SK-N-SH (cell line): ENCODE results near the gene SPSB1. TPM values are rescaled to one million over a fixed set of nuclear protein-coding genes. Genes with fewer than 3 reads are reported as not detected.

Experiments used
- CTCF ChIA-PET: fragments of 300-600, 350-600 bp; formaldehyde crosslinking; extraction: SDS; loops from one replicate; lab custom pipeline; 2021; lab: Yijun Ruan, JAX
- POLR2A ChIA-PET: fragments of 350-600 bp; sonication (Branson Sonifier 250); formaldehyde crosslinking; extraction: SDS; loops from one replicate; lab custom pipeline; 2020; ENCODE audit warnings: antibody characterized with exemption, inconsistent platforms; lab: Yijun Ruan, JAX
- DNase-seq: peaks from one replicate; pipeline ENCODE4 v3.0.0; 2012
- H2AFZ ChIP-seq: fragments of 200-600 bp; sonication (generic); 2 replicates; pipeline ENCODE4 v1.8.1; 2016; ENCODE audit warnings: antibody characterized with exemption, mild to moderate bottlenecking, low read depth
- H3F3A ChIP-seq: fragments of 200-600 bp; sonication (generic); replicated peaks from 2 replicates; pipeline ENCODE3; 2016; ENCODE audit warnings: antibody characterized with exemption, mild to moderate bottlenecking; ENCODE audit not compliant: insufficient read depth
- H3K27ac ChIP-seq, 2 experiments: fragments of 200-500 bp in 1 of 2; fragments of 200-600 bp in 1 of 2; sonication (Bioruptor generic) in 1 of 2; sonication (generic), shearing (Covaris generic) in 1 of 2; 2 replicates each; pipeline versions ENCODE4 v1.5.1 to v1.6.1; 2014 to 2016; ENCODE audit warnings: low read depth in 2 of 2, inconsistent platforms in 1 of 2, low read length in 1 of 2, mild to moderate bottlenecking in 1 of 2, mixed read lengths in 1 of 2
- H3K27me3 ChIP-seq: fragments of 200-600 bp; sonication (generic), shearing (Covaris generic); 2 replicates; pipeline ENCODE4 v1.6.1; 2016; ENCODE audit warnings: mixed run types; ENCODE audit not compliant: insufficient read depth
- H3K36me3 ChIP-seq, 2 experiments: fragments of 200-500 bp in 1 of 2; fragments of 200-600 bp in 1 of 2; sonication (Bioruptor generic) in 1 of 2; sonication (generic) in 1 of 2; replicated peaks in 1 of 2; 2 replicates each; pipeline versions ENCODE3 to v1.5.1; 2014 to 2016; ENCODE audit warnings: low read length in 1 of 2, mild to moderate bottlenecking in 1 of 2; ENCODE audit not compliant: insufficient read depth in 2 of 2, control insufficient read depth in 1 of 2
- H3K4me1 ChIP-seq, 2 experiments: fragments of 200-500 bp in 1 of 2; fragments of 200-600 bp in 1 of 2; sonication (Bioruptor generic) in 1 of 2; sonication (generic), shearing (Covaris generic) in 1 of 2; 2 replicates each; pipeline versions ENCODE4 v1.5.1 to v1.6.1; 2014 to 2016; ENCODE audit warnings: low read depth in 1 of 2, low read length in 1 of 2, mixed run types in 1 of 2; ENCODE audit not compliant: insufficient read depth in 2 of 2, control insufficient read depth in 1 of 2
- H3K4me2 ChIP-seq: fragments of 200-600 bp; sonication (generic), shearing (Covaris generic); 2 replicates; pipeline ENCODE4 v1.6.1; 2017; ENCODE audit warnings: mixed run types
- H3K4me3 ChIP-seq, 2 experiments: fragments of 200-500 bp in 1 of 2; fragments of 200-600 bp in 1 of 2; sonication (Bioruptor generic) in 1 of 2; sonication (generic), shearing (Covaris generic) in 1 of 2; 2 replicates each; pipeline versions ENCODE4 v1.5.1 to v1.8.1; 2014 to 2016; ENCODE audit warnings: low read depth in 2 of 2, inconsistent platforms in 1 of 2, low read length in 1 of 2, mild to moderate bottlenecking in 1 of 2, mixed read lengths in 1 of 2, moderate library complexity in 1 of 2
- H3K79me2 ChIP-seq: fragments of 200-600 bp; sonication (generic); 2 replicates; pipeline ENCODE4 v1.8.1; 2017; ENCODE audit warnings: mild to moderate bottlenecking; ENCODE audit not compliant: insufficient read depth
- H3K9ac ChIP-seq: fragments of 200-600 bp; sonication (generic); 2 replicates; pipeline ENCODE4 v1.6.1; 2017; ENCODE audit warnings: mixed run types
- H3K9me2 ChIP-seq: fragments of 200-600 bp; sonication (generic); 2 replicates; pipeline ENCODE4 v1.6.1; 2017; ENCODE audit warnings: mixed run types
- H3K9me3 ChIP-seq: fragments of 200-600 bp; sonication (generic); 2 replicates; pipeline ENCODE4 v1.6.1; 2017; ENCODE audit warnings: mixed run types, mild to moderate bottlenecking, moderate library complexity
- H4K20me1 ChIP-seq: fragments of 200-600 bp; sonication (generic); 2 replicates; pipeline ENCODE4 v1.6.1; 2017; ENCODE audit warnings: mild to moderate bottlenecking, mixed run types; ENCODE audit not compliant: insufficient read depth
- CHD2 ChIP-seq: fragments of 150-350 bp; IDR thresholded peaks from 2 replicates; pipeline ENCODE4 v1.6.1; 2018; ENCODE audit warnings: low read length; ENCODE audit not compliant: partially characterized antibody
- CTCF ChIP-seq: fragments of 200-600 bp; sonication (generic); IDR thresholded peaks from 2 replicates; pipeline ENCODE4 v1.6.1; 2017; ENCODE audit warnings: antibody characterized with exemption, mild to moderate bottlenecking, moderate library complexity
- ELF1 ChIP-seq: IDR thresholded peaks from 2 replicates; pipeline ENCODE4 v1.4.0; 2012
- EZH2phosphoT487 ChIP-seq: fragments of 200-600 bp; sonication (generic); IDR thresholded peaks from 2 replicates; pipeline ENCODE4 v1.6.1; 2017; ENCODE audit warnings: low read depth, mixed run types, mild to moderate bottlenecking, antibody characterized with exemption, moderate library complexity, borderline replicate concordance
- FOSL2 ChIP-seq: IDR thresholded peaks from 2 replicates; pipeline ENCODE4 v1.4.0; 2012; ENCODE audit warnings: low read depth, mild to moderate bottlenecking, moderate library complexity, borderline replicate concordance
- FOXM1 ChIP-seq: IDR thresholded peaks from 2 replicates; pipeline ENCODE4 v1.4.0; 2012; ENCODE audit warnings: low read depth, mild to moderate bottlenecking
- GABPA ChIP-seq: IDR thresholded peaks from 2 replicates; pipeline ENCODE4 v1.4.0; 2012; ENCODE audit warnings: low read depth, mild to moderate bottlenecking
- IRF3 ChIP-seq: fragments of 150-350 bp; IDR thresholded peaks from 2 replicates; pipeline ENCODE4 v1.6.1; 2016; ENCODE audit warnings: mild to moderate bottlenecking, low read depth, low read length
- MAX ChIP-seq: IDR thresholded peaks from 2 replicates; pipeline ENCODE4 v1.4.0; 2012; ENCODE audit warnings: low read depth
- MXI1 ChIP-seq: IDR thresholded peaks from 2 replicates; pipeline ENCODE4 v1.6.1; 2012; ENCODE audit warnings: mild to moderate bottlenecking, low read depth, low read length, improper control_type of control experiment
- NRF1 ChIP-seq: IDR thresholded peaks from 2 replicates; pipeline ENCODE4 v1.6.1; 2012; ENCODE audit warnings: low read depth, mild to moderate bottlenecking, low read length
- RAD21 ChIP-seq: IDR thresholded peaks from 2 replicates; pipeline ENCODE4 v1.6.1; 2012; ENCODE audit warnings: mild to moderate bottlenecking, low read length
- RCOR1 ChIP-seq: fragments of 150-350 bp; IDR thresholded peaks from 2 replicates; pipeline ENCODE4 v1.6.1; 2017; ENCODE audit warnings: antibody characterized with exemption, low read length
- RFX5 ChIP-seq: IDR thresholded peaks from 2 replicates; pipeline ENCODE4 v1.6.1; 2012; ENCODE audit warnings: mild to moderate bottlenecking, improper control_type of control experiment, low read length
- RXRA ChIP-seq: IDR thresholded peaks from 2 replicates; pipeline ENCODE4 v1.4.0; 2012; ENCODE audit warnings: low read depth, mild to moderate bottlenecking, borderline replicate concordance
- USF2 ChIP-seq: fragments of 150-350 bp; IDR thresholded peaks from 2 replicates; pipeline ENCODE4 v1.6.1; 2017; ENCODE audit warnings: antibody characterized with exemption, low read length, low read depth, borderline replicate concordance
- YY1 ChIP-seq: IDR thresholded peaks from 2 replicates; pipeline ENCODE4 v1.4.0; 2012; ENCODE audit warnings: low read depth, mild to moderate bottlenecking
- ZBTB33 ChIP-seq: IDR thresholded peaks from 2 replicates; pipeline ENCODE4 v1.4.0; 2012; ENCODE audit warnings: low read depth, borderline replicate concordance
- WGBS: methylation state at CpG from one replicate; pipeline ENCODE4 v1.1.6; 2017; ENCODE audit warnings: low lambda C conversion rate; 5-methylcytosine and 5-hydroxymethylcytosine counted together
- polyA plus RNA-seq, 3 experiments: library from polyadenylated mRNA; depleted of rRNA; stranded (reverse); fragments of >200 nt; gene quantifications; 2 replicates each; pipeline ENCODE4 v1.2.3, GENCODE V29; 2012

Gene SPSB1
- polyA plus RNA-seq, 1 of the 3 experiments (the other 2 are of a cell fraction): 9.2 TPM

- Histone ChIP-seq H3K4me1 (peaks cover 0 to 10% of the 10 kb centered on the region in 2 experiments; a peak in 1 of 4 replicates), H4K20me1 (no peaks in the 10 kb centered on the region), H3K9ac (no peak overlapping the region), H3F3A (no peaks in the 10 kb centered on the region), H3K27me3 (no peaks in the 10 kb centered on the region), H3K4me2 (no peak overlapping the region), H3K27ac (no peak overlapping the region), H3K9me3 (no peaks in the 10 kb centered on the region), H3K79me2 (no peaks in the 10 kb centered on the region), H3K36me3 (no peaks in the 10 kb centered on the region), H2AFZ (no peak overlapping the region), H3K9me2 (no peaks in the 10 kb centered on the region), H3K4me3 (no peak overlapping the region)
- CTCF ChIA-PET: no interaction called here
- no peak for DNase-seq
- WGBS: 84% methylated on average over 5 of the region's 6 CpGs
- POLR2A ChIA-PET: no interaction called here
- TF ChIP-seq RXRA: no peak
- no peak for TF ChIP-seq IRF3
- TF ChIP-seq FOSL2: no peak
- TF ChIP-seq CHD2: no peak
- no peak for TF ChIP-seq RCOR1
- no peak for TF ChIP-seq EZH2phosphoT487
- no peak for TF ChIP-seq MAX
- TF ChIP-seq CTCF: no peak
- TF ChIP-seq USF2: no peak
- TF ChIP-seq GABPA: no peak
- no peak for TF ChIP-seq NRF1
- no peak for TF ChIP-seq YY1
- no peak for TF ChIP-seq RFX5
- no peak for TF ChIP-seq FOXM1
- no peak for TF ChIP-seq MXI1
- TF ChIP-seq RAD21: no peak
- no peak for TF ChIP-seq ZBTB33
- TF ChIP-seq ELF1: no peak
- TF ChIP-seq, all 33 proteins: peak for 0
Observed at GRCh38 chr1:9380711-9381110, 88.0 kb downstream of the SPSB1 start.
